SK-N-SH treated with all-trans-retinoic acid at 6 μM for 48 hours (cell line): Measurements from ENCODE around the gene PRXL2B.

Experiments
- ARNTL ChIP-seq: fragments of 450-650 bp; formaldehyde crosslinking; IDR thresholded peaks from 2 replicates; pipeline ENCODE4 v1.5.0; 2020; ENCODE audit warnings: low read depth, mild to moderate bottlenecking, moderate library complexity, borderline replicate concordance
- BACH2 ChIP-seq: fragments of 250-450 bp; sonication (Bioruptor Pico); IDR thresholded peaks from 2 replicates; pipeline ENCODE4 v1.9.0; 2021; ENCODE audit warnings: mild to moderate bottlenecking, borderline replicate concordance
- CSDC2 ChIP-seq: fragments of 250-450 bp; sonication (Bioruptor Pico); IDR thresholded peaks from 2 replicates; pipeline ENCODE4 v1.5.0; 2020; ENCODE audit warnings: mild to moderate bottlenecking, moderate library complexity
- GLIS3 ChIP-seq: fragments of 250-450 bp; sonication (Bioruptor Pico); IDR thresholded peaks from 2 replicates; pipeline ENCODE4 v1.5.0; 2020; ENCODE audit warnings: mild to moderate bottlenecking, moderate library complexity
- OSR1 ChIP-seq: fragments of 250-450 bp; sonication (Bioruptor Pico); IDR thresholded peaks from 2 replicates; pipeline ENCODE4 v1.8.0; 2022; ENCODE audit warnings: moderate library complexity, mild to moderate bottlenecking, inconsistent platforms
- TOX ChIP-seq: fragments of 250-450 bp; sonication (Bioruptor Pico); IDR thresholded peaks from 2 replicates; pipeline ENCODE4 v1.8.0; 2021; ENCODE audit warnings: mild to moderate bottlenecking, moderate library complexity, borderline replicate concordance
- ZNF565 ChIP-seq: fragments of 450-650 bp; formaldehyde crosslinking; conservative IDR thresholded peaks from 2 replicates; pipeline ENCODE4 v1.5.0; 2020; ENCODE audit warnings: low read depth, mild to moderate bottlenecking, moderate library complexity
- TF ChIP-seq, protein P1 (sequence below): fragments of 250-450 bp; sonication (Bioruptor Pico); IDR thresholded peaks from 2 replicates; pipeline ENCODE4 v1.8.0; 2020; ENCODE audit warnings: mild to moderate bottlenecking, moderate library complexity, borderline replicate concordance
- TF ChIP-seq, protein P2 (sequence below): fragments of 250-450 bp; sonication (Bioruptor Pico); IDR thresholded peaks from 2 replicates; pipeline ENCODE4 v1.5.1; 2021; ENCODE audit warnings: mild to moderate bottlenecking, moderate library complexity
- TF ChIP-seq, protein P3 (sequence below): fragments of 250-450 bp; sonication (Bioruptor Pico); IDR thresholded peaks from 2 replicates; pipeline ENCODE4 v1.5.0; 2020; ENCODE audit warnings: mild to moderate bottlenecking, moderate library complexity

DNA sequence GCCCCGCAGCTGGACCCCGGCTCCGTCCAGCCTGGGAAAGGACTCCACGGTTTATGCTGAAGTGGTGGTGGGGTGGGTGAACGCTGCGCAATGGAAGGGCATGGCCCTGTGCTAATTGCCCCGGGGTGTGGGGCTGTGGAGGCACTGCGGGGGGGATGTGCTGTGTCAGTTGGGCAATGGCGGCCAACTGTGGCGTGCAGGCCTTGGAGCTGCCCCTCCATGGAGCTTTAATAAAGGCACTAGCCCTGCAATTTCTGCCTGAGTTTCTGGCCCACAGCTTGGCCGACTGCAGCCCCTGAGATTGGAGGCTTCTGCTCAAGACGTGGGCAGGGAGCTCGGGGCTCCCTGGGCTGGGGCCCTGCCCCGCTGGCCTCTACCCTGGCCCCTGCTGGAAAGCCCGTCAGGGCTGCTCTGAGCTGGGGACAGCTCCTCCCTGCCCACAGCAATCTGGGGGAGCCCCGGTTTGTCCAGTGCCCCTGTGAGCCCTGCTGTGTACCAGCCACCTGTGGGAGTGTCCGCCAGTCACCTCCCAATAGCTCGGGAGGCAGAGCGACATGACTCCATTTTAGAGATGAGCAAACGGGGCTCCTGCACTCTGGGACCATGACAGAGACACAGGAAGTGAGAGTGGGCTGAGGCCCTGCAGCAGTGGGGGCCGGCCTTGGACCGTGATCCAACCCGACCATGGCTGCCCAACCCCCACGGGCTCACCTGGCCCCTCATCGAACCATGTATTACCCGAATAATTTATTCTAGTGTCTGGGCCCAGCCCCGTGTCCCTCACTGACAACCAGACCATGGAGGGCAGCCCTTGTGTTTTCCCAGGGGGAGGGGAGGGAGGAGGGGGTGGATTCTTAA is 39.1 kb upstream of the PRXL2B start:
- TF ChIP-seq GLIS3, result no peak
- TF ChIP-seq BACH2, result no peak
- no peak for TF ChIP-seq CSDC2 (CRISPR knock-in tag)
- TF ChIP-seq, protein P1, sequence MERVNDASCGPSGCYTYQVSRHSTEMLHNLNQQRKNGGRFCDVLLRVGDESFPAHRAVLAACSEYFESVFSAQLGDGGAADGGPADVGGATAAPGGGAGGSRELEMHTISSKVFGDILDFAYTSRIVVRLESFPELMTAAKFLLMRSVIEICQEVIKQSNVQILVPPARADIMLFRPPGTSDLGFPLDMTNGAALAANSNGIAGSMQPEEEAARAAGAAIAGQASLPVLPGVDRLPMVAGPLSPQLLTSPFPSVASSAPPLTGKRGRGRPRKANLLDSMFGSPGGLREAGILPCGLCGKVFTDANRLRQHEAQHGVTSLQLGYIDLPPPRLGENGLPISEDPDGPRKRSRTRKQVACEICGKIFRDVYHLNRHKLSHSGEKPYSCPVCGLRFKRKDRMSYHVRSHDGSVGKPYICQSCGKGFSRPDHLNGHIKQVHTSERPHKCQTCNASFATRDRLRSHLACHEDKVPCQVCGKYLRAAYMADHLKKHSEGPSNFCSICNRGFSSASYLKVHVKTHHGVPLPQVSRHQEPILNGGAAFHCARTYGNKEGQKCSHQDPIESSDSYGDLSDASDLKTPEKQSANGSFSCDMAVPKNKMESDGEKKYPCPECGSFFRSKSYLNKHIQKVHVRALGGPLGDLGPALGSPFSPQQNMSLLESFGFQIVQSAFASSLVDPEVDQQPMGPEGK, result no peak
- TF ChIP-seq OSR1 (CRISPR knock-in tag), result no peak
- TF ChIP-seq, protein P2, sequence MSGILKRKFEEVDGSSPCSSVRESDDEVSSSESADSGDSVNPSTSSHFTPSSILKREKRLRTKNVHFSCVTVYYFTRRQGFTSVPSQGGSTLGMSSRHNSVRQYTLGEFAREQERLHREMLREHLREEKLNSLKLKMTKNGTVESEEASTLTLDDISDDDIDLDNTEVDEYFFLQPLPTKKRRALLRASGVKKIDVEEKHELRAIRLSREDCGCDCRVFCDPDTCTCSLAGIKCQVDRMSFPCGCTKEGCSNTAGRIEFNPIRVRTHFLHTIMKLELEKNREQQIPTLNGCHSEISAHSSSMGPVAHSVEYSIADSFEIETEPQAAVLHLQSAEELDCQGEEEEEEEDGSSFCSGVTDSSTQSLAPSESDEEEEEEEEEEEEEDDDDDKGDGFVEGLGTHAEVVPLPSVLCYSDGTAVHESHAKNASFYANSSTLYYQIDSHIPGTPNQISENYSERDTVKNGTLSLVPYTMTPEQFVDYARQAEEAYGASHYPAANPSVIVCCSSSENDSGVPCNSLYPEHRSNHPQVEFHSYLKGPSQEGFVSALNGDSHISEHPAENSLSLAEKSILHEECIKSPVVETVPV (CRISPR knock-in tag), result no peak
- TF ChIP-seq ARNTL (CRISPR knock-in tag), result no peak
- TF ChIP-seq, protein P3, sequence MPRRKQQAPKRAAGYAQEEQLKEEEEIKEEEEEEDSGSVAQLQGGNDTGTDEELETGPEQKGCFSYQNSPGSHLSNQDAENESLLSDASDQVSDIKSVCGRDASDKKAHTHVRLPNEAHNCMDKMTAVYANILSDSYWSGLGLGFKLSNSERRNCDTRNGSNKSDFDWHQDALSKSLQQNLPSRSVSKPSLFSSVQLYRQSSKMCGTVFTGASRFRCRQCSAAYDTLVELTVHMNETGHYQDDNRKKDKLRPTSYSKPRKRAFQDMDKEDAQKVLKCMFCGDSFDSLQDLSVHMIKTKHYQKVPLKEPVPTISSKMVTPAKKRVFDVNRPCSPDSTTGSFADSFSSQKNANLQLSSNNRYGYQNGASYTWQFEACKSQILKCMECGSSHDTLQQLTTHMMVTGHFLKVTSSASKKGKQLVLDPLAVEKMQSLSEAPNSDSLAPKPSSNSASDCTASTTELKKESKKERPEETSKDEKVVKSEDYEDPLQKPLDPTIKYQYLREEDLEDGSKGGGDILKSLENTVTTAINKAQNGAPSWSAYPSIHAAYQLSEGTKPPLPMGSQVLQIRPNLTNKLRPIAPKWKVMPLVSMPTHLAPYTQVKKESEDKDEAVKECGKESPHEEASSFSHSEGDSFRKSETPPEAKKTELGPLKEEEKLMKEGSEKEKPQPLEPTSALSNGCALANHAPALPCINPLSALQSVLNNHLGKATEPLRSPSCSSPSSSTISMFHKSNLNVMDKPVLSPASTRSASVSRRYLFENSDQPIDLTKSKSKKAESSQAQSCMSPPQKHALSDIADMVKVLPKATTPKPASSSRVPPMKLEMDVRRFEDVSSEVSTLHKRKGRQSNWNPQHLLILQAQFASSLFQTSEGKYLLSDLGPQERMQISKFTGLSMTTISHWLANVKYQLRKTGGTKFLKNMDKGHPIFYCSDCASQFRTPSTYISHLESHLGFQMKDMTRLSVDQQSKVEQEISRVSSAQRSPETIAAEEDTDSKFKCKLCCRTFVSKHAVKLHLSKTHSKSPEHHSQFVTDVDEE, result no peak
- TF ChIP-seq TOX (CRISPR knock-in tag), result no peak
- no peak for TF ChIP-seq ZNF565 (CRISPR knock-in tag)
